Measurements from ENCODE around the gene PSORS1C1.

PSORS1C1 gene

DNA sequence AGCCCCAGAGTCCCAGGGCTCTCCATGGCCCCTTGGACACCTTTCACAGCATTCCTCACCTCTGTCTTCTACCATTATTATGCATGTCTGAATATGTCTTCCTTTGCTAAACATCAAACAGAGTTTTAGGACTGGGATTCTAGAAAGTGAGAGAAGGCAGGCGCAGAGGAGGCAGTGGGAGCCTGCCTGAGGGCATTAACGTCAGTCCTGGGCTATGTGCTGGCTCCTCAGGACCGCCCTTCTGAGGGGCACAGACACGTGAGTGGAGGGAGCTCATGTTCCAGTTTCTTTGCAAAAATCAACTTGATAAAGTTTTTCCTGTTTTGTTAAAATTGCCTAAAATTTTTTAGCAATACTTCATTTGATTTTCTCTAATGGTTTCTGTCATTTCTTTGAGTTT lies 40.2 kb upstream of the PSORS1C1 start:
- POLR2A ChIA-PET: no interaction called here
- DNase-seq (ENCODE audit: extremely low spot score): no peak
- CTCF ChIA-PET: no interaction called here
- no peak for TF ChIP-seq FOXK2 (IDR thresholded peaks at IDR 0.05)
- no peak for TF ChIP-seq FOXA1 (IDR thresholded peaks at IDR 0.05)
- TF ChIP-seq SP1 (IDR thresholded peaks at IDR 0.05): no peak
- TF ChIP-seq NFRKB (IDR thresholded peaks at IDR 0.05): no peak
- TF ChIP-seq TARDBP (IDR thresholded peaks at IDR 0.05): no peak
- TF ChIP-seq ARNT (IDR thresholded peaks at IDR 0.05): no peak
- TF ChIP-seq ZNF384 (IDR thresholded peaks at IDR 0.05): no peak

DNA sequence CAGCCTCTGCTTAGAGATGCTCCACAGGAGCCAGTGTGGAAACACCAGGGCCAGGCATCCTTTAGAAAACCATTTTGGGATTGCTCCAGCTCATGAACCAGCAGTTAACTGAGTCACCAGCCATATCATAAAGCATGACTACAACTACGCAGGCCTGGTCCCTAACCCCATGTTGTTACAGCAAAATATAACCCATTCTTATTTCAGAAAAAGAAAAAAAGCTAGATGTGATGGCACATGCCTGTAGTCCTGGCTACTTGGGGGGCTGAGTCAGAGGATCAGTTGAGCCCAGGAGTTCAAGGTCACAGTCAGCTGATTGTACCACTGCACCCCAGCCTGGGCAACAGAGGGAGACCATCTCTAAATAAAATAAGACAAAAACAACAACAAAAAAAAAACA lies 39.1 kb upstream of the PSORS1C1 start:
- ChIA-PET POLR2A (no interaction called here), CTCF (interaction anchor here (0.7 kb wide), 1 partner anchor 12 kb away, joined by 4 read pairs; no protein-coding TSS in a partner anchor)
- DNase-seq (ENCODE audit: extremely low spot score): no peak
- no peak for TF ChIP-seq ARNT (IDR thresholded peaks at IDR 0.05)
- TF ChIP-seq ELF4 (IDR thresholded peaks at IDR 0.05): no peak
- TF ChIP-seq FOXA1 (IDR thresholded peaks at IDR 0.05): no peak
- TF ChIP-seq NFRKB (IDR thresholded peaks at IDR 0.05): no peak
- TF ChIP-seq L3MBTL2 (conservative IDR thresholded peaks at IDR 0.05): no peak
- TF ChIP-seq TARDBP (IDR thresholded peaks at IDR 0.05): no peak
- TF ChIP-seq BHLHE40 (IDR thresholded peaks at IDR 0.05; ENCODE audit: borderline replicate concordance): no peak
- TF ChIP-seq SP1 (IDR thresholded peaks at IDR 0.05): no peak
- no peak for TF ChIP-seq FOXK2 (IDR thresholded peaks at IDR 0.05)
- TF ChIP-seq ZNF384 (IDR thresholded peaks at IDR 0.05): no peak
- no peak for TF ChIP-seq LEF1 (IDR thresholded peaks at IDR 0.05; ENCODE audit: borderline replicate concordance)
- no peak for TF ChIP-seq FOXM1 (IDR thresholded peaks at IDR 0.05; ENCODE audit: borderline replicate concordance)
- TF ChIP-seq HDGF (IDR thresholded peaks at IDR 0.05; ENCODE audit: borderline replicate concordance): no peak
- no peak for TF ChIP-seq SUZ12 (IDR thresholded peaks at IDR 0.05)
- TF ChIP-seq, protein P1, sequence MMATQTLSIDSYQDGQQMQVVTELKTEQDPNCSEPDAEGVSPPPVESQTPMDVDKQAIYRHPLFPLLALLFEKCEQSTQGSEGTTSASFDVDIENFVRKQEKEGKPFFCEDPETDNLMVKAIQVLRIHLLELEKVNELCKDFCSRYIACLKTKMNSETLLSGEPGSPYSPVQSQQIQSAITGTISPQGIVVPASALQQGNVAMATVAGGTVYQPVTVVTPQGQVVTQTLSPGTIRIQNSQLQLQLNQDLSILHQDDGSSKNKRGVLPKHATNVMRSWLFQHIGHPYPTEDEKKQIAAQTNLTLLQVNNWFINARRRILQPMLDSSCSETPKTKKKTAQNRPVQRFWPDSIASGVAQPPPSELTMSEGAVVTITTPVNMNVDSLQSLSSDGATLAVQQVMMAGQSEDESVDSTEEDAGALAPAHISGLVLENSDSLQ (IDR thresholded peaks at IDR 0.05): no peak
- TF ChIP-seq CTBP1 (IDR thresholded peaks at IDR 0.05; ENCODE audit: borderline replicate concordance): no peak

DNA sequence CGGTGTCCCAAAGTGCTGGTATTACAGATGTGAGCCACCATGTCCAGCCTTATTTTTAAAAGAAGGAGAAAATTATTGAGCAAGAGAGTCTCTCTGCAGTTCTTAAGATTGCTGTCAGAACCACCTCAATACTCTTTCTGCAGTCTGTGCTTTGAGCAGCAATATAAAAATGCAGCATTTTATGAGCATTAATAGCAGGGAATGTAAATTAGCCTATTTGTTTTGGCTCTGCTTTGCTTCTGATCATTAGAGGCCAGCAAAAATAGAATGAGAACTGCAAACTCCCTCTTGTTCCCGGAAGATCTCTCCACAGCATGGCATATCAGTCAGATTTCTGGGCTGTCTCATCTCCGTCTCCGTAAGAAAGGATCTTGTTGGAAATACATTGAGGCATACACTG lies 38.0 kb upstream of the PSORS1C1 start:
- DNase-seq (ENCODE audit: extremely low spot score): no peak
- ChIA-PET CTCF (no interaction called here), POLR2A (no interaction called here)
- no peak for TF ChIP-seq FOXK2 (IDR thresholded peaks at IDR 0.05)
- TF ChIP-seq ELF4 (IDR thresholded peaks at IDR 0.05): no peak
- TF ChIP-seq NFRKB (IDR thresholded peaks at IDR 0.05): no peak
- no peak for TF ChIP-seq L3MBTL2 (conservative IDR thresholded peaks at IDR 0.05)
- TF ChIP-seq SP1 (IDR thresholded peaks at IDR 0.05): no peak
- TF ChIP-seq ZNF384 (IDR thresholded peaks at IDR 0.05): no peak
- no peak for TF ChIP-seq TARDBP (IDR thresholded peaks at IDR 0.05)
- TF ChIP-seq ARNT (IDR thresholded peaks at IDR 0.05): no peak
- no peak for TF ChIP-seq CTBP1 (IDR thresholded peaks at IDR 0.05; ENCODE audit: borderline replicate concordance)
- no peak for TF ChIP-seq HDGF (IDR thresholded peaks at IDR 0.05; ENCODE audit: borderline replicate concordance)
- TF ChIP-seq, protein P1 (IDR thresholded peaks at IDR 0.05): no peak
- no peak for TF ChIP-seq FOXM1 (IDR thresholded peaks at IDR 0.05; ENCODE audit: borderline replicate concordance)

DNA sequence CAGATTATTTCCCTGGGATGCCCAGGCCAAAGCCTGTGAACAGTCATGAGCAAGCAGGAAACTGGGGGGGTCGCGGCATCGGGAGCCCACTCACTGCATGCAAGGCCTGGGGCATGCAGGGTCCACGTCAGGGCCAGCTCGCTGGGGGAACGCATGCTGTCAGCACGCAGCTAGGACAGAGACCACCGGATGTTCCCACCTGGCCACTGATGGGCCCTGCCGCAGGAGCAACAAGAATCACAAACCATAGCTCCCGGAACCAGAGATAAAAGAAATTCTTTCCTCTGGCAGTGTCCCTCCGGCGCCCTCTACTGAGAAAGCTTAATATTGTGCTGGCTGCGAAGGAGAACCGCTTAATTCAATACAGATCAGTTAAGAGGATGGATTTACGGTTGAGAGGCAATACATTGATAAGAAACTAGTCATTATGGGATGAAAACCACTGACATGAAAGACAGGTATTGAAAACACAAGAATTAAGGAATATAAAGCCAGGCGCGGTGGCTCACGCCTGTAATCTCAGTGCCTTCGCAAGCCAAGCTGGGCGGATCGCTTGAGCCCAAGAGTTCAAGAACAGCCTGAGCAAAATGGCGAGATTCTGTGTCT lies 34.8 kb upstream of the PSORS1C1 start:
- peak; percentile 66 for DNase-seq (ENCODE audit: extremely low spot score)
- TF ChIP-seq SP1 (IDR thresholded peaks at IDR 0.05) (no peak), ARNT (IDR thresholded peaks at IDR 0.05) (no peak), CTBP1 (IDR thresholded peaks at IDR 0.05; ENCODE audit: borderline replicate concordance) (no peak), ZNF384 (IDR thresholded peaks at IDR 0.05) (no peak)
- TF ChIP-seq, protein P1 (IDR thresholded peaks at IDR 0.05): no peak
- ChIA-PET CTCF (interaction anchor here (0.6 to 2.1 kb wide), 20 partner anchors 9 to 598 kb away, joined by 3 to 22 read pairs (median 4); partner anchors contain the start of genes DHX16 and VARS2), POLR2A (interaction anchor here (0.7 to 1.2 kb wide), 3 partner anchors 161 to 359 kb away, joined by 3 to 5 read pairs (median 4); partner anchors contain the start of genes TUBB and VARS2)

DNA sequence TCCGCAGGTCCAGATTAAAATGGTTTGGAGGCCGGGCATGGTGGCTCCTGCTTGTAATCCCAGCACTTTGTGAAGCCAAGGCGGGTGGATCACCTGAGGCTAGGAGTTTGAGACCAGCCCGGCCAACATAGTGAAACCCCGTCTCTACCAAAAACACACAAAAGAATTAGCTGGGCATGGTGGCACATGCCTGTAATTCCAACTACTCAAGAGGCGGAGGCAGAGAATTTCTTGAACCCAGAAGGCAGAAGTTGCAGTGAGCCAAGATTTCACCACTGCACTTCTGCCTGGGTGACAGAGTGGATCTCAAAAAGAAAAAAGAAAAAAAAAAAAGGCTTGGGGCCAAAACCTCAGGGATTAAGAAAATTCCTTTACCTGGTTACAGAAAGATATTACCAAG lies 32.7 kb upstream of the PSORS1C1 start:
- CTCF ChIA-PET: no interaction called here
- DNase-seq (ENCODE audit: extremely low spot score): no peak
- POLR2A ChIA-PET: no interaction called here
- TF ChIP-seq L3MBTL2 (conservative IDR thresholded peaks at IDR 0.05) (no peak), BHLHE40 (IDR thresholded peaks at IDR 0.05; ENCODE audit: borderline replicate concordance) (no peak), ZNF384 (IDR thresholded peaks at IDR 0.05) (no peak), FOXA1 (IDR thresholded peaks at IDR 0.05) (no peak), NFRKB (IDR thresholded peaks at IDR 0.05) (no peak), HDGF (IDR thresholded peaks at IDR 0.05; ENCODE audit: borderline replicate concordance) (no peak)

DNA sequence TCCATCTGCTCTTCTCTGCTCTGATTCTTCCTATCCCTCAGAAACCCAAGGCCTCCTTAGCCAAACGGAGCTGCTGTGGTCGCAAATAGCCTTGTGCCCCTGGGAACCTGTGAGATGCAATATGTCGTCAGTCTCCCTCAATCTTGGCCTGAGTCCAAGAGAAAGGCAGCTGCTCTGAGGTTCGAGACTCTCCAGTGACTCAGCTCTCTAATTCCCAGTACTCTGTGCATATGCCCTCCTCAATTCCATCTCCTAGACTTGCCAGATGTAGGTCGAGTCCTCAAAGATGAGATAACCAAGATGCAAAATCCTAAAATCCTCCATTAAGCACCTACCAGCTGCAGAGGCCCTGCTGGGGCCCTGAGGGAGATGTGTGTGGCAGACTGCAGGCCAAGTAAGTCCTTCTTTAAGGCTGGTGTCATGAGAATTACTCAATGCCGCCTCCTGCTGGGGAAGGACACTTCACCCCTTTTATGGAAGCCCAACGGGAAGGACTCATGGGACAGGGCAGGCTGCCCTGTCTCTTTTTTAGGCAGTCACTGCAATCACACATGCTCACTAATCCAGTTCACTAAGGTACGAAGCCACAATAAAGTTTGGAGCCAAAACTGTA lies 30.8 kb upstream of the PSORS1C1 start:
- ChIA-PET POLR2A (interaction anchor here (0.8 to 1.1 kb wide), 2 partner anchors 11 to 170 kb away, joined by 3 to 7 read pairs; partner anchors contain the start of gene VARS2), CTCF (interaction anchor here (0.7 to 1.3 kb wide), 5 partner anchors 19 to 170 kb away, joined by 3 read pairs; partner anchors contain the start of gene VARS2)
- TF ChIP-seq L3MBTL2 (conservative IDR thresholded peaks at IDR 0.05) (no peak), FOXA1 (IDR thresholded peaks at IDR 0.05) (no peak), HDGF (IDR thresholded peaks at IDR 0.05; ENCODE audit: borderline replicate concordance) (no peak)
- peak; percentile 55 for DNase-seq (ENCODE audit: extremely low spot score)

All from HEK293T (cell line).